ENCODE measurements around the gene LCE4A. TPM values are rescaled to one million over a fixed set of nuclear protein-coding genes. Genes with fewer than 3 reads are reported as not detected.

LCE4A gene
- total RNA-seq, 2 experiments from 2014 or later: not detected

GRCh38 chr1:152756872-152757271 lies 48.9 kb downstream of the LCE4A start:
- H3K36me3 Mint-ChIP-seq: no peaks in the 10 kb centered on the region
- H3K9me3 Mint-ChIP-seq: no peaks in the 10 kb centered on the region
- no peak for DNase-seq
- CTCF ChIA-PET: no interaction called here
- no peaks in the 10 kb centered on the region for H3K4me1 Mint-ChIP-seq (ENCODE audit: low read depth)
- peaks cover 19% of the 10 kb centered on the region for H3K27me3 Mint-ChIP-seq
- H3K4me3 Mint-ChIP-seq: no peak overlapping the region
- no peak overlapping the region for H3K27ac Mint-ChIP-seq
- POLR2A ChIA-PET: no interaction called here
- intact Hi-C loops (cut with micrococcal nuclease): no loop called here

- POLR2A ChIA-PET: no interaction called here
- CTCF ChIA-PET: no interaction called here
- H3K9me3 Mint-ChIP-seq: no peaks in the 10 kb centered on the region
- H3K4me1 Mint-ChIP-seq (ENCODE audit: low read depth): no peaks in the 10 kb centered on the region
- intact Hi-C loops (cut with micrococcal nuclease): no loop called here
- H3K27ac Mint-ChIP-seq: no peak within 1 kb of the TSS
- H3K36me3 Mint-ChIP-seq: no peaks in the 10 kb centered on the region
- H3K27me3 Mint-ChIP-seq: peaks cover 16% of the 10 kb centered on the region
- no peak for DNase-seq
- H3K4me3 Mint-ChIP-seq: no peak within 1 kb of the TSS
Measured at GRCh38 chr1:152757747-152758146, 49.8 kb downstream of the LCE4A start, which contains the start of gene KPRP. Gene KPRP, plus strand, starts transcription at chr1:152758025. Its CDS starts 1,564 bp downstream, at chr1:152759589.

DNA sequence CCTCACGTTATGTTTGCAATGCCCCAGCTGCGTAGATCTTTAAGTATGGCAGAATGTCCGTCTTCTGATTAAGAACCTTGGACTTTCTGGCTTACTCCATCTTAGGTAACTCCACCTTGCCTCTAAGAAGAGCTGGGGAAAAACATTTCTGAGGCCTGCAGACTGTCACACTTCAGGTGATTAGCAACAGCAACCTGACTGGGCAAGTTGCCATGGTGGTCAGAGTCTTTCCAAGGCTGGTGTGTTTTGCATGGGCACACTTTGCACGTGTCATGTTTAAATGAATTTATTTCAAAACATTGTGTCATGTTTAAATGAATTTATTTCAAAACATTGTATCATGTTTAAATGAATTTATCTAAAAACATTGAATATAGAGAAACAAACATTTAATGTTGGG lies 50.7 kb downstream of the LCE4A start:
- ChIA-PET POLR2A (no interaction called here), CTCF (no interaction called here)
- peaks cover 16% of the 10 kb centered on the region for H3K27me3 Mint-ChIP-seq
- intact Hi-C loops (cut with micrococcal nuclease): no loop called here
- no peak for DNase-seq
- H3K36me3 Mint-ChIP-seq: no peaks in the 10 kb centered on the region
- no peaks in the 10 kb centered on the region for H3K4me1 Mint-ChIP-seq (ENCODE audit: low read depth)
- no peak overlapping the region for H3K4me3 Mint-ChIP-seq
- H3K9me3 Mint-ChIP-seq: no peaks in the 10 kb centered on the region
- H3K27ac Mint-ChIP-seq: no peak overlapping the region

Other genes starting within 250 kb of the LCE4A start
- not detected for gene LCE5A, start 197.4 kb upstream of the LCE4A start, total RNA-seq
- gene CRCT1, start 193.7 kb upstream of the LCE4A start, total RNA-seq: not detected
- gene LCE3E, start 141.4 kb upstream of the LCE4A start, total RNA-seq: not detected
- not detected for gene LCE3D, start 127.6 kb upstream of the LCE4A start, total RNA-seq
- gene LCE3C, start 107.9 kb upstream of the LCE4A start, total RNA-seq: not detected
- not detected for gene LCE3B, start 94.3 kb upstream of the LCE4A start, total RNA-seq
- not detected for gene LCE3A, start 85.1 kb upstream of the LCE4A start, total RNA-seq
- not detected for gene LCE2D, start 44.8 kb upstream of the LCE4A start, total RNA-seq
- gene LCE2C, start 32.9 kb upstream of the LCE4A start, total RNA-seq: not detected
- gene LCE2B, start 22.0 kb upstream of the LCE4A start, total RNA-seq: not detected
- gene LCE2A, start 9.8 kb upstream of the LCE4A start, total RNA-seq: not detected
- not detected for gene KPRP, start 49.9 kb downstream of the LCE4A start, total RNA-seq
- not detected for gene LCE1F, start 67.0 kb downstream of the LCE4A start, total RNA-seq
- not detected for gene LCE1E, start 78.1 kb downstream of the LCE4A start, total RNA-seq
- not detected for gene LCE1D, start 88.6 kb downstream of the LCE4A start, total RNA-seq
- gene LCE1C, start 98.5 kb downstream of the LCE4A start, total RNA-seq: not detected
- not detected for gene LCE1B, start 103.8 kb downstream of the LCE4A start, total RNA-seq
- gene LCE1A, start 119.3 kb downstream of the LCE4A start, total RNA-seq: not detected
- not detected for gene LCE6A, start 134.7 kb downstream of the LCE4A start, total RNA-seq
- not detected for gene LCE7A, start 151.8 kb downstream of the LCE4A start, total RNA-seq
- gene SMCP, start 170.2 kb downstream of the LCE4A start, total RNA-seq: not detected
- not detected for gene IVL, start 200.4 kb downstream of the LCE4A start, total RNA-seq
- not detected for gene SPRR5, start 239.0 kb downstream of the LCE4A start, total RNA-seq